GM12878 (cell line): ENCODE data around the gene HSPA1B. TPM values are rescaled to one million over a fixed set of nuclear protein-coding genes. Genes with fewer than 3 reads are reported as not detected.
A peak's percentile ranks its signal among the peaks of the same experiment; 100 is the strongest.

Source experiments
- CEBPZ ChIP-seq: fragments of 150-350 bp; IDR thresholded peaks from 2 replicates; pipeline ENCODE4 v1.6.1; 2016; ENCODE audit warnings: low read depth, low read length
- CTCF ChIP-seq, 3 experiments: IDR thresholded peaks in 2 of 3; conservative IDR thresholded peaks in 1 of 3; 2 replicates each; pipeline ENCODE4 v1.5.1; 2011; ENCODE audit warnings: low read depth in 3 of 3, low read length in 3 of 3, mild to moderate bottlenecking in 3 of 3, control low read depth in 2 of 3, moderate library complexity in 2 of 3, inconsistent platforms in 1 of 3, mixed read lengths in 1 of 3; ENCODE audit not compliant: control insufficient read depth in 2 of 3, insufficient read depth in 1 of 3; ENCODE audit errors: extremely low read depth in 1 of 3
- EZH2 ChIP-seq: IDR thresholded peaks from 2 replicates; pipeline ENCODE4 v1.6.1; 2012; ENCODE audit warnings: low read depth, mild to moderate bottlenecking, control low read depth, inconsistent platforms, low read length, borderline replicate concordance; ENCODE audit not compliant: control insufficient read depth
- FOS ChIP-seq: IDR thresholded peaks from 3 replicates; pipeline ENCODE4 v1.6.1; 2011; ENCODE audit warnings: borderline replicate concordance; ENCODE audit not compliant: insufficient read length; ENCODE audit errors: extremely low read depth
- KAT2A ChIP-seq: conservative IDR thresholded peaks from 2 replicates; pipeline ENCODE4 v1.6.1; 2011; ENCODE audit warnings: low read depth, low read length; ENCODE audit not compliant: control insufficient read depth
- LARP7 ChIP-seq: fragments of 450-650 bp; IDR thresholded peaks from 2 replicates; pipeline ENCODE4 v1.6.1; 2017; ENCODE audit warnings: mild to moderate bottlenecking
- MLLT1 ChIP-seq: fragments of 450-650 bp; IDR thresholded peaks from 2 replicates; pipeline ENCODE4 v1.6.1; 2016; ENCODE audit warnings: mild to moderate bottlenecking
- PAX5 ChIP-seq: IDR thresholded peaks from 2 replicates; pipeline ENCODE4 v1.6.1; 2011; ENCODE audit warnings: low read depth, low read length, borderline replicate concordance
- RELB ChIP-seq: fragments of 450-650 bp; IDR thresholded peaks from 2 replicates; pipeline ENCODE4 v1.6.1; 2017; ENCODE audit warnings: low read depth, mild to moderate bottlenecking, moderate library complexity
- SIN3A ChIP-seq: IDR thresholded peaks from 2 replicates; pipeline ENCODE4 v1.6.1; 2012; ENCODE audit warnings: low read depth, low read length, improper control_type of control experiment
- SMAD1 ChIP-seq: fragments of 450-650 bp; IDR thresholded peaks from 2 replicates; pipeline ENCODE4 v1.6.1; 2018; ENCODE audit warnings: mild to moderate bottlenecking, low read depth; ENCODE audit not compliant: partially characterized antibody
- SMC3 ChIP-seq: IDR thresholded peaks from 2 replicates; pipeline ENCODE4 v1.6.1; 2011; ENCODE audit warnings: low read length, improper control_type of control experiment, borderline replicate concordance
- USF1 ChIP-seq: IDR thresholded peaks from 2 replicates; pipeline ENCODE4 v1.6.1; 2011; ENCODE audit warnings: borderline replicate concordance, low read depth, mild to moderate bottlenecking, moderate library complexity, mixed read lengths, low read length; ENCODE audit not compliant: insufficient read depth; ENCODE audit errors: extremely low read length
- ZBTB40 ChIP-seq: fragments of 450-650 bp; IDR thresholded peaks from 2 replicates; pipeline ENCODE4 v1.6.1; 2016; ENCODE audit warnings: mild to moderate bottlenecking, moderate library complexity, borderline replicate concordance
- polyA plus RNA-seq, 11 experiments: library from polyadenylated mRNA; depleted of rRNA in 4 of 11; unstranded in 6 of 11; stranded (reverse) in 5 of 11; fragments of >200 nt; fragmentation: Nextera tagmentation in 4 of 11; fragmentation: Illumina TruSeq in 1 of 11; extraction: Ambion mirVana in 4 of 11; extraction: Trizol in 1 of 11; gene quantifications; 1 replicate in 1 of 11; 2 replicates in 10 of 11; pipeline versions ENCODE4 v1.2.1 to v1.2.3, GENCODE V29; 2011 to 2016; ENCODE audit warnings: inconsistent platforms in 2 of 11, missing spikeins in 2 of 11, low read depth in 1 of 11
- total RNA-seq, 4 experiments: library from RNA; depleted of rRNA in 3 of 4; stranded (reverse); fragments of >200 nt in 3 of 4; fragmentation: Illumina TruSeq in 1 of 4; extraction: Trizol in 1 of 4; gene quantifications; 2 replicates each; pipeline versions ENCODE4 v1.2.1 to v1.2.3, GENCODE V29; 2013 to 2021

Gene HSPA1B
- total and polyA plus RNA-seq, 10 of the 15 experiments (the other 5 are each of a cell fraction or from before 2014, with no cell fraction given), result 0.11 to 40.5 (median 12.8) TPM

GRCh38 chr6:31829633-31830283, 2.2 kb downstream of the HSPA1B start (continued):
- TF ChIP-seq CEBPZ, result no peak
- no peak for TF ChIP-seq USF1
- 0 out of 2 replicates have a peak, but pooled peaks have one; percentile 27 for TF ChIP-seq MLLT1
- peak; percentile 63; the same call in 1 of the 2 replicates for TF ChIP-seq SMC3
- no peak for TF ChIP-seq LARP7
- peak; percentile 34; the same call in 1 of the 2 replicates for TF ChIP-seq RELB
- peak; percentile 15 to 66 (median 40); a peak in 3 of 6 replicates for TF ChIP-seq CTCF (IDR thresholded peaks at IDR 0.05 in 2 of 3, conservative IDR thresholded peaks at IDR 0.05 in 1 of 3; ENCODE audit: control insufficient read depth in 2 of 3, extremely low read depth in 1 of 3, insufficient read depth in 1 of 3, low read depth in 3 of 3, low read length in 3 of 3)
- no peak for TF ChIP-seq FOS
- TF ChIP-seq ZBTB40, result no peak
- no peak for TF ChIP-seq KAT2A
- TF ChIP-seq EZH2, result no peak
- no peak for TF ChIP-seq SMAD1
- TF ChIP-seq SIN3A, result peak; percentile 53; the same call in 1 of the 2 replicates
- no peak for TF ChIP-seq PAX5
